ENCODE results near the gene SPATA6L.

DNA sequence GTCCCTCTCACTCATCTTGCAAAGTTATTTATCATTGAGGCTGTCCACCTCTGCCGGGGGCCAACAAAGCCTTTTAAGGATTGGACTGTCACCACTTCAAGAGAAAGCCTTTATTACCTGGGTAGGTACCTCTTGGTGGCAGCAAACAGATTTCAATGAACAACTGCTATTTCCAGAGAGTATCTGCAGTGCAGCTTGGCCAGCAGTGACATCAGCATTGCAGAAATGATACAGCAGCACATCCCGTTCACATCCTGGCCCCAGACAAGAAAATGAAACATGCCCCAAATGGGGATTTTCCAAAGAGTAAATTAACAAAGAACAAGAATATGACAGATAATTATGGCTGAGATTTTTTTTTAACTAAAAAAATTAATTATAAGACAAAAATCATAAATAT is 2.3 kb upstream of the SPATA6L start:
- TF ChIP-seq YY1 (IDR thresholded peaks at IDR 0.05; ENCODE audit: insufficient read depth, insufficient read length), result no peak
- no peak for TF ChIP-seq ZNF274 (IDR thresholded peaks at IDR 0.05; ENCODE audit: low read depth, low read length)
- TF ChIP-seq SUZ12 (IDR thresholded peaks at IDR 0.05; ENCODE audit: extremely low read depth, insufficient read depth, insufficient read length), result no peak
